HepG2 (cell line): ENCODE measurements around the gene TENM3. TPM values are rescaled to one million over a fixed set of nuclear protein-coding genes. Genes with fewer than 3 reads are reported as not detected.

ENCODE experiments used
- ATAC-seq: fragments of 200-7000 bp; cut with Tn5 transposase; 3 replicates; pipeline ENCODE4 v1.9.1; 2020; ENCODE audit warnings: mild to moderate bottlenecking, moderate library complexity
- BruUV-seq: library from RNA; stranded (reverse); fragments of 400-500 nt; replicated peaks from 2 replicates; lab custom pipeline; 2021; lab: Mats Ljungman, UMichigan
- CTCF ChIA-PET: fragments of 300-600 bp; formaldehyde crosslinking; extraction: SDS; loops from one replicate; lab custom pipeline; 2021; ENCODE audit warnings: low total read pairs, inconsistent platforms, low intra/inter-chr PET ratio; lab: Yijun Ruan, JAX
- POLR2A ChIA-PET: fragments of 350-600 bp; sonication (Branson Sonifier 250); formaldehyde crosslinking; loops from one replicate; lab custom pipeline; 2020; ENCODE audit warnings: antibody characterized with exemption, inconsistent platforms; lab: Yijun Ruan, JAX
- DNase-seq: peaks from one replicate; pipeline ENCODE4 v3.0.0-alpha.2; 2015; ENCODE audit warnings: low spot score
- FAIRE-seq: peaks from 3 replicates; lab custom pipeline; 2011; peaks lifted over from hg19 to GRCh38; lab: Jason Lieb, UNC
- H2AFZ ChIP-seq: one replicate; pipeline ENCODE4 v1.6.1; 2011; ENCODE audit warnings: low read length, inconsistent platforms
- H3K27ac ChIP-seq: fragments of 300-600 bp; 3 replicates; pipeline ENCODE4 v1.8.0; 2011; ENCODE audit warnings: mixed run types, mild to moderate bottlenecking, mixed read lengths, low read length, inconsistent platforms; ENCODE audit not compliant: insufficient read depth; ENCODE audit errors: extremely low read length
- H3K27me3 ChIP-seq, 2 experiments: fragments of 200-600 bp in 1 of 2; 2 replicates in 1 of 2; 3 replicates in 1 of 2; pipeline versions ENCODE4 v1.6.0 to v1.8.0; 2011; ENCODE audit warnings: low read length in 2 of 2, mild to moderate bottlenecking in 2 of 2, moderate library complexity in 2 of 2, inconsistent platforms in 1 of 2; ENCODE audit not compliant: insufficient read depth in 2 of 2, control insufficient read depth in 1 of 2
- H3K36me3 ChIP-seq, 2 experiments: fragments of 200-600 bp in 1 of 2; replicated peaks in 1 of 2; 2 replicates in 1 of 2; 3 replicates in 1 of 2; pipeline versions ENCODE4 v1.5.1 to v1.8.0; 2011; ENCODE audit warnings: low read length in 2 of 2, inconsistent platforms in 1 of 2; ENCODE audit not compliant: insufficient read depth in 2 of 2, control insufficient read depth in 1 of 2
- H3K4me1 ChIP-seq: 2 replicates; pipeline ENCODE4 v1.5.1; 2012; ENCODE audit warnings: low read length, inconsistent platforms; ENCODE audit not compliant: insufficient read depth
- H3K4me2 ChIP-seq: 2 replicates; pipeline ENCODE4 v1.6.0; 2011; ENCODE audit warnings: low read depth, low read length, inconsistent platforms
- H3K4me3 ChIP-seq, 3 experiments: fragments of 200-600 bp in 1 of 3; sonication (generic), shearing (Covaris generic) in 1 of 3; replicated peaks in 1 of 3; 2 replicates each; pipeline ENCODE4 v1.5.1; 2011 to 2016; ENCODE audit warnings: low read length in 3 of 3, inconsistent platforms in 2 of 3, low read depth in 2 of 3, mild to moderate bottlenecking in 2 of 3, control low read depth in 1 of 3, mixed read lengths in 1 of 3; ENCODE audit not compliant: insufficient read depth in 1 of 3
- H3K79me2 ChIP-seq: one replicate; pipeline ENCODE4 v1.6.1; 2011; ENCODE audit warnings: low read length, inconsistent platforms; ENCODE audit not compliant: insufficient read depth
- H3K9ac ChIP-seq: 2 replicates; pipeline ENCODE4 v1.6.0; 2011; ENCODE audit warnings: mild to moderate bottlenecking, low read depth, low read length, inconsistent platforms; ENCODE audit not compliant: insufficient read depth
- H3K9me3 ChIP-seq: 2 replicates; pipeline ENCODE4 v1.5.1; 2012; ENCODE audit warnings: mild to moderate bottlenecking, low read length
- H4K20me1 ChIP-seq: 2 replicates; pipeline ENCODE4 v1.6.0; 2011; ENCODE audit warnings: inconsistent platforms, mild to moderate bottlenecking, low read length, moderate library complexity; ENCODE audit not compliant: insufficient read depth
- ELF4 ChIP-seq: sonication (generic); formaldehyde crosslinking; IDR thresholded peaks from 2 replicates; pipeline ENCODE4 v1.5.0; 2020; ENCODE audit warnings: missing genetic modification reagents, mild to moderate bottlenecking, moderate library complexity, borderline replicate concordance
- HCFC1 ChIP-seq: fragments of 150-350 bp; IDR thresholded peaks from 2 replicates; pipeline ENCODE4 v1.6.1; 2014; ENCODE audit warnings: low read depth, low read length
- MED1 ChIP-seq: sonication (generic); formaldehyde crosslinking; IDR thresholded peaks from 2 replicates; pipeline ENCODE4 v1.4.0; 2020; ENCODE audit warnings: missing genetic modification reagents
- NFKB2 ChIP-seq: sonication (generic); formaldehyde crosslinking; IDR thresholded peaks from 2 replicates; pipeline ENCODE4 v1.4.0; 2020; ENCODE audit warnings: missing genetic modification reagents, borderline replicate concordance
- NRL ChIP-seq: sonication (generic); formaldehyde crosslinking; IDR thresholded peaks from 2 replicates; pipeline ENCODE4 v1.5.0; 2020; ENCODE audit warnings: missing genetic modification reagents, mild to moderate bottlenecking, moderate library complexity, borderline replicate concordance
- REL ChIP-seq: sonication (generic); formaldehyde crosslinking; conservative IDR thresholded peaks from 2 replicates; pipeline ENCODE4 v1.8.0; 2022; ENCODE audit warnings: mild to moderate bottlenecking, missing genetic modification reagents, moderate library complexity
- TARDBP ChIP-seq: sonication (generic); formaldehyde crosslinking; IDR thresholded peaks from 2 replicates; pipeline ENCODE4 v1.8.0; 2022; ENCODE audit warnings: mild to moderate bottlenecking, missing genetic modification reagents
- ZNF138 ChIP-seq: sonication (generic); formaldehyde crosslinking; IDR thresholded peaks from 2 replicates; pipeline ENCODE4 v1.5.0; 2020; ENCODE audit warnings: mild to moderate bottlenecking, low read depth, missing genetic modification reagents
- ZNF230 ChIP-seq: sonication (generic); formaldehyde crosslinking; IDR thresholded peaks from 2 replicates; pipeline ENCODE4 v1.4.0; 2020; ENCODE audit warnings: mild to moderate bottlenecking, missing genetic modification reagents
- ZNF652 ChIP-seq: IDR thresholded peaks from 2 replicates; pipeline ENCODE4 v1.6.1; 2016; ENCODE audit warnings: low read depth, borderline replicate concordance
- ZSCAN22 ChIP-seq: sonication (generic); formaldehyde crosslinking; IDR thresholded peaks from 2 replicates; pipeline ENCODE4 v1.4.0; 2020; ENCODE audit warnings: mild to moderate bottlenecking, missing genetic modification reagents
- WGBS: methylation state at CpG from one replicate; pipeline ENCODE4 v1.1.6; 2017; ENCODE audit warnings: low lambda C conversion rate; 5-methylcytosine and 5-hydroxymethylcytosine counted together
- in situ Hi-C: cut with HindIII; loops from 2 replicates; pipeline ENCODE4 v1.10.0; 2017; ENCODE audit warnings: low pct_unique_long_range_greater_than_20kb; ENCODE audit not compliant: extremely low pct_ligation_motif_present
- intact Hi-C: fragments of 100-400 bp; cut with micrococcal nuclease; formaldehyde crosslinking; loops from one replicate; pipeline ENCODE4 v1.10.0; 2022; ENCODE audit not compliant: unreplicated experiment
- polyA plus RNA-seq, 8 experiments: library from polyadenylated mRNA; depleted of rRNA in 3 of 8; stranded (reverse) in 7 of 8; unstranded in 1 of 8; fragments of >200 nt; fragmentation: Illumina TruSeq in 4 of 8; extraction: Trizol in 4 of 8; gene quantifications; 2 replicates each; pipeline versions ENCODE4 v1.2.1 to v1.2.3, GENCODE V29; 2011 to 2016; ENCODE audit warnings: low read depth in 4 of 8, missing spikeins in 1 of 8, mixed read lengths in 1 of 8; ENCODE audit not compliant: insufficient read depth in 1 of 8
- total RNA-seq, 5 experiments: library from RNA; depleted of rRNA; stranded (reverse); fragments of >200 nt; fragmentation: Illumina TruSeq; extraction: Trizol; gene quantifications; 2 replicates each; pipeline ENCODE4 v1.2.3, GENCODE V29; 2016; ENCODE audit warnings: low read depth in 1 of 5
- TF ChIP-seq, protein P1 (sequence below): IDR thresholded peaks from 2 replicates; pipeline ENCODE4 v1.6.1; 2016; ENCODE audit warnings: mild to moderate bottlenecking
- TF ChIP-seq, protein P2 (sequence below): sonication (generic); formaldehyde crosslinking; IDR thresholded peaks from 2 replicates; pipeline ENCODE4 v1.5.1; 2020; ENCODE audit warnings: missing genetic modification reagents, mild to moderate bottlenecking, borderline replicate concordance
- TF ChIP-seq, protein P3 (sequence below): sonication (generic); formaldehyde crosslinking; IDR thresholded peaks from 2 replicates; pipeline ENCODE4 v1.4.0; 2020; ENCODE audit warnings: missing genetic modification reagents
- TF ChIP-seq, protein P4 (sequence below): sonication (generic); formaldehyde crosslinking; IDR thresholded peaks from 2 replicates; pipeline ENCODE4 v1.5.0; 2020; ENCODE audit warnings: missing genetic modification reagents, mild to moderate bottlenecking, borderline replicate concordance
- TF ChIP-seq, protein P5 (sequence below): sonication (generic); formaldehyde crosslinking; IDR thresholded peaks from 2 replicates; pipeline ENCODE4 v1.5.0; 2020; ENCODE audit warnings: mild to moderate bottlenecking, missing genetic modification reagents
- TF ChIP-seq, protein P6 (sequence below): sonication (generic); formaldehyde crosslinking; IDR thresholded peaks from 2 replicates; pipeline ENCODE4 v1.4.0; 2020; ENCODE audit warnings: missing genetic modification reagents; ENCODE audit errors: not compliant biosample characterization

The TENM3 gene
- total and polyA plus RNA-seq, 2 of the 13 experiments (the other 11 are each of a cell fraction or from before 2014, with no cell fraction given), result 0.04 TPM; not detected in 1

DNA sequence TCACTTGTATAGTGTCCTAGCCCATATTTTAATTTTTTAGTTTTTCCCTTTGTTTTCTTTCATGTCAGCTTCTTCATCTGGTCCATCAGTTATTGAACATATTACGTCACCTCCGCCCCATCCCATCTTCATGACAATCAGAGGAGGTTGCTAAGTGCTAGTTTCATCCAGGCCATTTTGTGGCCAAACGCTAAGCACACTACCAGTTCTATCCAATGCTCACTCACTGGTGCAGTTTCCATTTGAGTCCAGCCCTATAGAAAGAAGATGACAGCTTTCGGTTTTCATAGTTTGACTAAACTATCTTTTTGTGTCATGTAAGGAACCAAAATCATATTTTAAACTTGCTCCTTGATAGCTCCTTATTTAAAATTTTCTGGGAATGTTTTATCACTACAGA is 304.2 kb downstream of the TENM3 start:
- FAIRE-seq (no peak), ATAC-seq (no peak)
- Histone ChIP-seq H3K36me3 (no peaks in the 10 kb centered on the region), H3K4me2 (no peak overlapping the region), H3K9me3 (no peaks in the 10 kb centered on the region), H2AFZ (no peak overlapping the region), H3K79me2 (no peaks in the 10 kb centered on the region), H3K4me1 (no peaks in the 10 kb centered on the region), H3K4me3 (no peak overlapping the region), H3K9ac (no peak overlapping the region)
- no TSS peak for BruUV-seq
- in situ Hi-C loops, result no loop called here
- POLR2A ChIA-PET, result no interaction called here
- 55% methylated on average over 4 of the region's 4 CpGs for WGBS
- TF ChIP-seq ELF4 (CRISPR knock-in tag) (no peak), NFKB2 (CRISPR knock-in tag) (no peak), ZSCAN22 (CRISPR knock-in tag) (no peak), MED1 (CRISPR knock-in tag) (no peak), REL (CRISPR knock-in tag) (no peak), ZNF230 (CRISPR knock-in tag) (no peak), NRL (CRISPR knock-in tag) (no peak), ZNF138 (no peak), TARDBP (no peak), HCFC1 (no peak), ZNF652 (CRISPR knock-in tag) (no peak)
- TF ChIP-seq, protein P1, sequence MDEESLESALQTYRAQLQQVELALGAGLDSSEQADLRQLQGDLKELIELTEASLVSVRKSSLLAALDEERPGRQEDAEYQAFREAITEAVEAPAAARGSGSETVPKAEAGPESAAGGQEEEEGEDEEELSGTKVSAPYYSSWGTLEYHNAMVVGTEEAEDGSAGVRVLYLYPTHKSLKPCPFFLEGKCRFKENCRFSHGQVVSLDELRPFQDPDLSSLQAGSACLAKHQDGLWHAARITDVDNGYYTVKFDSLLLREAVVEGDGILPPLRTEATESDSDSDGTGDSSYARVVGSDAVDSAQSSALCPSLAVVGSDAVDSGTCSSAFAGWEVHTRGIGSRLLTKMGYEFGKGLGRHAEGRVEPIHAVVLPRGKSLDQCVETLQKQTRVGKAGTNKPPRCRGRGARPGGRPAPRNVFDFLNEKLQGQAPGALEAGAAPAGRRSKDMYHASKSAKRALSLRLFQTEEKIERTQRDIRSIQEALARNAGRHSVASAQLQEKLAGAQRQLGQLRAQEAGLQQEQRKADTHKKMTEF (CRISPR knock-in tag), result no peak
- TF ChIP-seq, protein P2, sequence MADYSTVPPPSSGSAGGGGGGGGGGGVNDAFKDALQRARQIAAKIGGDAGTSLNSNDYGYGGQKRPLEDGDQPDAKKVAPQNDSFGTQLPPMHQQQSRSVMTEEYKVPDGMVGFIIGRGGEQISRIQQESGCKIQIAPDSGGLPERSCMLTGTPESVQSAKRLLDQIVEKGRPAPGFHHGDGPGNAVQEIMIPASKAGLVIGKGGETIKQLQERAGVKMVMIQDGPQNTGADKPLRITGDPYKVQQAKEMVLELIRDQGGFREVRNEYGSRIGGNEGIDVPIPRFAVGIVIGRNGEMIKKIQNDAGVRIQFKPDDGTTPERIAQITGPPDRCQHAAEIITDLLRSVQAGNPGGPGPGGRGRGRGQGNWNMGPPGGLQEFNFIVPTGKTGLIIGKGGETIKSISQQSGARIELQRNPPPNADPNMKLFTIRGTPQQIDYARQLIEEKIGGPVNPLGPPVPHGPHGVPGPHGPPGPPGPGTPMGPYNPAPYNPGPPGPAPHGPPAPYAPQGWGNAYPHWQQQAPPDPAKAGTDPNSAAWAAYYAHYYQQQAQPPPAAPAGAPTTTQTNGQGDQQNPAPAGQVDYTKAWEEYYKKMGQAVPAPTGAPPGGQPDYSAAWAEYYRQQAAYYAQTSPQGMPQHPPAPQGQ (CRISPR knock-in tag), result no peak
- TF ChIP-seq, protein P3, sequence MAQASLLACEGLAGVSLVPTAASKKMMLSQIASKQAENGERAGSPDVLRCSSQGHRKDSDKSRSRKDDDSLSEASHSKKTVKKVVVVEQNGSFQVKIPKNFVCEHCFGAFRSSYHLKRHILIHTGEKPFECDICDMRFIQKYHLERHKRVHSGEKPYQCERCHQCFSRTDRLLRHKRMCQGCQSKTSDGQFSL (CRISPR knock-in tag), result no peak
- TF ChIP-seq, protein P4, sequence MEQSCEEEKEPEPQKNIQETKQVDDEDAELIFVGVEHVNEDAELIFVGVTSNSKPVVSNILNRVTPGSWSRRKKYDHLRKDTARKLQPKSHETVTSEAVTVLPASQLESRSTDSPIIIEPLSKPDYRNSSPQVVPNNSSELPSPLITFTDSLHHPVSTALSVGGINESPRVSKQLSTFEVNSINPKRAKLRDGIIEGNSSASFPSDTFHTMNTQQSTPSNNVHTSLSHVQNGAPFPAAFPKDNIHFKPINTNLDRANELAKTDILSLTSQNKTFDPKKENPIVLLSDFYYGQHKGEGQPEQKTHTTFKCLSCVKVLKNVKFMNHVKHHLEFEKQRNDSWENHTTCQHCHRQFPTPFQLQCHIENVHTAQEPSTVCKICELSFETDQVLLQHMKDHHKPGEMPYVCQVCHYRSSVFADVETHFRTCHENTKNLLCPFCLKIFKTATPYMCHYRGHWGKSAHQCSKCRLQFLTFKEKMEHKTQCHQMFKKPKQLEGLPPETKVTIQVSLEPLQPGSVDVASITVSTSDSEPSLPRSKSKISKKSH (CRISPR knock-in tag), result no peak
- TF ChIP-seq, protein P5, sequence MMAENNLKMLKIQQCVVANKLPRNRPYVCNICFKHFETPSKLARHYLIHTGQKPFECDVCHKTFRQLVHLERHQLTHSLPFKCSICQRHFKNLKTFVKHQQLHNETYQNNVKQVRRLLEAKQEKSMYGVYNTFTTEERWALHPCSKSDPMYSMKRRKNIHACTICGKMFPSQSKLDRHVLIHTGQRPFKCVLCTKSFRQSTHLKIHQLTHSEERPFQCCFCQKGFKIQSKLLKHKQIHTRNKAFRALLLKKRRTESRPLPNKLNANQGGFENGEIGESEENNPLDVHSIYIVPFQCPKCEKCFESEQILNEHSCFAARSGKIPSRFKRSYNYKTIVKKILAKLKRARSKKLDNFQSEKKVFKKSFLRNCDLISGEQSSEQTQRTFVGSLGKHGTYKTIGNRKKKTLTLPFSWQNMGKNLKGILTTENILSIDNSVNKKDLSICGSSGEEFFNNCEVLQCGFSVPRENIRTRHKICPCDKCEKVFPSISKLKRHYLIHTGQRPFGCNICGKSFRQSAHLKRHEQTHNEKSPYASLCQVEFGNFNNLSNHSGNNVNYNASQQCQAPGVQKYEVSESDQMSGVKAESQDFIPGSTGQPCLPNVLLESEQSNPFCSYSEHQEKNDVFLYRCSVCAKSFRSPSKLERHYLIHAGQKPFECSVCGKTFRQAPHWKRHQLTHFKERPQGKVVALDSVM (CRISPR knock-in tag), result no peak
- TF ChIP-seq, protein P6, sequence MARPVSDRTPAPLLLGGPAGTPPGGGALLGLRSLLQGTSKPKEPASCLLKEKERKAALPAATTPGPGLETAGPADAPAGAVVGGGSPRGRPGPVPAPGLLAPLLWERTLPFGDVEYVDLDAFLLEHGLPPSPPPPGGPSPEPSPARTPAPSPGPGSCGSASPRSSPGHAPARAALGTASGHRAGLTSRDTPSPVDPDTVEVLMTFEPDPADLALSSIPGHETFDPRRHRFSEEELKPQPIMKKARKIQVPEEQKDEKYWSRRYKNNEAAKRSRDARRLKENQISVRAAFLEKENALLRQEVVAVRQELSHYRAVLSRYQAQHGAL (CRISPR knock-in tag), result no peak
- TF ChIP-seq, all 625 proteins: peak for 0
- Histone ChIP-seq H3K27ac (no peak overlapping the region), H4K20me1 (no peaks in the 10 kb centered on the region), H3K27me3 (peaks cover 1 to 4% of the 10 kb centered on the region in 2 experiments; a peak in 1 of 5 replicates)
- CTCF ChIA-PET, result no interaction called here
- no peak for DNase-seq
- intact Hi-C loops, result no loop called here
